ENCODE results near the gene MARCHF10. TPM values are rescaled to one million over a fixed set of nuclear protein-coding genes. Genes with fewer than 3 reads are reported as not detected.
A peak's percentile ranks its signal among the peaks of the same experiment; 100 is the strongest.

MARCHF10 gene
- total RNA-seq, 2 experiments from 2014 or later = not detected

- CTCF ChIA-PET = no interaction called here
- H3K4me3 Mint-ChIP-seq = no peak overlapping the region
- DNase-seq (no peak), ATAC-seq (no peak)
- no peaks in the 10 kb centered on the region for H3K36me3 Mint-ChIP-seq (ENCODE audit: low read depth)
- H3K4me1 Mint-ChIP-seq (ENCODE audit: low read depth) = no peaks in the 10 kb centered on the region
- no peaks in the 10 kb centered on the region for H3K9me3 Mint-ChIP-seq (ENCODE audit: insufficient read depth)
- H3K27me3 Mint-ChIP-seq (ENCODE audit: low read depth) = peaks cover 18% of the 10 kb centered on the region
- POLR2A ChIA-PET = no interaction called here
- H3K27ac Mint-ChIP-seq = no peak overlapping the region
Observed at GRCh38 chr17:62737513-62737912, 70.6 kb downstream of the MARCHF10 start.

DNA sequence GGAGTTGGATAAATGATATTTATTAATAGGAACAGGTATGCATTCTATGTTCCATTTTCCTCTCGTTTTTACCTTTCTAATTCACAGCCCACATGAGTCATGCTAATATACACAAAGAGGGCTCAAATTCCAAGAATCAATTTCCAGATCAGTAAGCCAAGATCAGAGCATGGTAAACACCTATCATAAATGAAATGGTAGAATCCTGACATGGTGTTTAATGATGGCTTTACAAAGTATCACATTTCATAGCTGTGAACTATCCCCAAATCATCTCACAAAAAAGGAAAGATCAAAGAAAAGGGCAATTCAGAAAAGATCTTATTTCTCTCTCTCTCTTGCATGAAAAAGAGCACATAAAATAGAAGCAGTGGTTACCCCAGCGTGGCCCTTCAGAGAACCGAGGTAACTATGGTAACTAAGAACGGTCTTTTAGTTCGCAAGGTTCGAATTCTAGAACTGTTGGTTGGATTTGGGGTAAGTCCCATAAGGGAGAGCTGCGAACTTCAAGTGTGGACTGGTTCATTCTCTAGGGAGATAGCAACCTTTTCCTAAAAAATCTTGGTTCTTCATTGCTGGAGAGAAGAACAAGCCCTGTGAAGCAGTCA is 73.0 kb downstream of the MARCHF10 start:
- Mint-ChIP-seq H3K27me3 (ENCODE audit: low read depth) (peaks cover 24% of the 10 kb centered on the region), H3K9me3 (ENCODE audit: insufficient read depth) (no peaks in the 10 kb centered on the region), H3K27ac (no peak overlapping the region), H3K4me1 (ENCODE audit: low read depth) (no peaks in the 10 kb centered on the region), H3K4me3 (no peak overlapping the region), H3K36me3 (ENCODE audit: low read depth) (no peaks in the 10 kb centered on the region)
- POLR2A ChIA-PET = no interaction called here
- no peak for ATAC-seq
- CTCF ChIA-PET = interaction anchor here (1.0 kb wide), 1 partner anchor 63 kb away, joined by 3 read pairs; no protein-coding TSS in a partner anchor
- DNase-seq = no peak

- ATAC-seq = no peak
- ChIA-PET CTCF (no interaction called here), POLR2A (no interaction called here)
- H3K27ac Mint-ChIP-seq = no peak overlapping the region
- H3K9me3 Mint-ChIP-seq (ENCODE audit: insufficient read depth) = no peaks in the 10 kb centered on the region
- no peak overlapping the region for H3K4me3 Mint-ChIP-seq
- H3K27me3 Mint-ChIP-seq (ENCODE audit: low read depth) = peaks cover 33% of the 10 kb centered on the region
- DNase-seq = no peak
- no peaks in the 10 kb centered on the region for H3K36me3 Mint-ChIP-seq (ENCODE audit: low read depth)
- no peaks in the 10 kb centered on the region for H3K4me1 Mint-ChIP-seq (ENCODE audit: low read depth)
Observed at GRCh38 chr17:62732125-62732524, 76.0 kb downstream of the MARCHF10 start.

DNA sequence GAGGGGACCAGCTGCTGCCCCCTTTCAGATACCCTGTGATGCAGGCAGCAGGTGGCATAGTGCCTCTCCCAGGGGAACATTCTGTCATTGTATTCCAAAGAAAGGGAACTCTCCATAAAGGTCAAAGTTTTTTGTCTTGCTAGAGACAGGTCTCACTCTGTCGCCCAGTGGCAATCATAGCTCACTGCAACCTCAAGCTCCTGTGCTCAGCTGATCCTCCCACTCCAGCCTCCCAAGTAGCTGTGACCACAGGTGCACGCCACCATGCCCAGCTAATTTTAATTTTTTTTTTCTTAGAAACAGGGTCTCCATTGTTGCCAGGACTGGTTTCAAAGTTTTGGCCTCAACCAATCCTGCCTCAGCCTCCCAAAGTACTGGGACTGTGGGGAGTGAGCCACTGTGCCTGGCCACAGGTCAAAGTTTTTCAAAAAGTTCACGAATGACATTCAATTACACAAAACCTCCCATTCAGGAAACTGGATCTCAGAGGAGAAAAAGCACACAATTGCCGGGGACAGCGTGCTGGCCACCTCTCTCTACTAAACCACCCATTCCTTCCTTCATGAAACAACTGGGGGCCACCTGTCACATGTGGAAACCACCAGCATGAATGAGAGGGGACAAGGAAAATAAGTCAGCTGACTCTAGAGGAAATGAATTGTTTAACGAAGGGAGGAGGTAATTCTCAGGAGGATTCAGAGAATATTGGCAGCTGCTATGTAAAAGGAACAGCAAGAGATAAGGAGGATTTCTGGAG is 80.0 kb downstream of the MARCHF10 start:
- Mint-ChIP-seq H3K4me1 (ENCODE audit: low read depth) (peaks cover 20% of the 10 kb centered on the region), H3K4me3 (no peak overlapping the region), H3K27me3 (ENCODE audit: low read depth) (peaks cover 43% of the 10 kb centered on the region), H3K27ac (no peak overlapping the region), H3K36me3 (ENCODE audit: low read depth) (no peaks in the 10 kb centered on the region), H3K9me3 (ENCODE audit: insufficient read depth) (no peaks in the 10 kb centered on the region)
- DNase-seq (no peak), ATAC-seq (no peak)
- CTCF ChIA-PET = interaction anchor here (0.6 to 0.9 kb wide), 3 partner anchors 133 to 846 kb away, joined by 3 read pairs; no protein-coding TSS in a partner anchor
- POLR2A ChIA-PET = no interaction called here

- peaks cover 20% of the 10 kb centered on the region for H3K4me1 Mint-ChIP-seq (ENCODE audit: low read depth)
- POLR2A ChIA-PET = interaction anchor here (0.6 to 1.1 kb wide), 3 partner anchors 37 to 886 kb away, joined by 3 to 5 read pairs (median 3); no protein-coding TSS in a partner anchor
Observed at GRCh38 chr17:62725791-62726249, 82.3 kb downstream of the MARCHF10 start.

DNA sequence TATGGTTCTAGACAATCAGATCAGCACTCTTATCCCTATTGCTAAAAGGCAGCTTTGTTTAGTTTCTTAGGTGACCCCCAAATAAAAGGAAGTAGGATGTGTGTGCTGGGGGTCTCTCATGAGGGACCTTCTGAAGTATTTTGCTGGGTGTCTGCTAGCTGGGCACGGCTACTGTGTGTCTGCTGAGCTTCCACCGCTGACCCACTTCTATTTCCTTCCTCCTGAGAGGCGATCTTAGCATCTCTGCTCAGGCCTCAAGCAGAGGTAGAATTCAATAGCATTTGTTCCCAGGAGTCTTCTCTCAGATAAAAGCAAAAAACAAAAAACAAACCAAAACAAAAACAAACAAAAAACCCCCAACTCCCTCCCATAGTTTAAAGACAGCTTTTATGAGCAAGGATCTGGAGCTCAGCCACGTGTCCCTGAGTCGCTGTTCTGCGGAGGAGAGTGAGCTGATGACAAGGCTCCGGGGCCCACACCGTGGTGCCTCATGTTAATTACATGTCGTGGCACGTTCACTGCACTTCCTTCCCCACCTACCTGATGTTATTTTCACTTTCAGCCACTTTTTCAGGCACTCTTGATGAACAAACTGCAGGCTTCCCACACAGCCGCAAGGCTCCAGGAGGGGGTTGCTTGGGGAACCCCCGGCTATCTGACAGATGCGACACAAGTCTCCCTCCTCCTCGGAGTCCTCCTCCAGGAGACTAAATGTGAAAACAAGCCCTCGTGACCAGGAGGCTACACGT is 83.5 kb downstream of the MARCHF10 start:
- ATAC-seq (peak; percentile 99), DNase-seq (peak; percentile 82)
- peak overlapping the region; percentile 68 for H3K27ac Mint-ChIP-seq
- H3K9me3 Mint-ChIP-seq (ENCODE audit: insufficient read depth) = no peaks in the 10 kb centered on the region
- peaks cover 53% of the 10 kb centered on the region for H3K27me3 Mint-ChIP-seq (ENCODE audit: low read depth)
- no peaks in the 10 kb centered on the region for H3K36me3 Mint-ChIP-seq (ENCODE audit: low read depth)
- peak overlapping the region; percentile 59 for H3K4me3 Mint-ChIP-seq
- CTCF ChIA-PET = interaction anchor here (0.7 to 1.6 kb wide), 6 partner anchors 52 to 1905 kb away, joined by 3 to 6 read pairs (median 3); partner anchors contain the start of gene TANC2
- peaks cover 20% of the 10 kb centered on the region for H3K4me1 Mint-ChIP-seq (ENCODE audit: low read depth)
- POLR2A ChIA-PET = interaction anchor here (0.6 kb wide), 1 partner anchor 484 kb away, joined by 3 read pairs; no protein-coding TSS in a partner anchor

More at GRCh38 chr17:62725791-62726249, 82.3 kb downstream of the MARCHF10 start:
- no peak for ATAC-seq
- DNase-seq = no peak
- Mint-ChIP-seq H3K27me3 (ENCODE audit: low read depth) (peaks cover 47% of the 10 kb centered on the region), H3K36me3 (ENCODE audit: low read depth) (no peaks in the 10 kb centered on the region), H3K27ac (no peak overlapping the region), H3K4me3 (no peak overlapping the region), H3K9me3 (ENCODE audit: insufficient read depth) (no peaks in the 10 kb centered on the region)
- CTCF ChIA-PET = interaction anchor here (0.6 kb wide), 1 partner anchor 112 kb away, joined by 3 read pairs; no protein-coding TSS in a partner anchor

- H3K4me1 Mint-ChIP-seq (ENCODE audit: low read depth) = peaks cover 20% of the 10 kb centered on the region
- H3K36me3 Mint-ChIP-seq (ENCODE audit: low read depth) = no peaks in the 10 kb centered on the region
- no peak overlapping the region for H3K27ac Mint-ChIP-seq
- H3K9me3 Mint-ChIP-seq (ENCODE audit: insufficient read depth) = no peaks in the 10 kb centered on the region
- DNase-seq (no peak), ATAC-seq (no peak)
- CTCF ChIA-PET = interaction anchor here (0.9 to 1.6 kb wide), 4 partner anchors 51 to 683 kb away, joined by 3 to 6 read pairs (median 4); partner anchors contain the start of gene TANC2
- POLR2A ChIA-PET = no interaction called here
- no peak overlapping the region for H3K4me3 Mint-ChIP-seq
- H3K27me3 Mint-ChIP-seq (ENCODE audit: low read depth) = peaks cover 58% of the 10 kb centered on the region
Observed at GRCh38 chr17:62723842-62724241, 84.3 kb downstream of the MARCHF10 start.

DNA sequence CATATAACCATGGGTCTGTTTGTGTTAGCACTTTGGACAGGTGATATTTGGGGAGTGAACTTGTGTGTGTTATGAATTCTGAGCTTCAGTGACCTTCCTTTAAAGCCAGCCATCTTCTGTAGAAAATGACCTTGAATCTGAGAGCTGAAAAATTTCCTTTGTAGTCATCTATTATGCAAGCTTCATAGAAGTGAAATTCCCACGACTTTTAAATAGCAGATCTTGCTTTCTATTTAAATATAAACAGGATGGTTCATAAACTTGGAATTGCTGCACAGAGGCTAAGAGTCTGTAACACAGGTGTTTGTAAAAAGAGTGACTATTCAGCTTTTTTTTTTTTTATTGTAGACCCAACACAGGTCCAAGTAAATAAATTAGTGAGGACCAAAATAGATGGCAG is 85.5 kb downstream of the MARCHF10 start:
- ChIA-PET CTCF (no interaction called here), POLR2A (no interaction called here)
- H3K4me3 Mint-ChIP-seq = no peak overlapping the region
- H3K9me3 Mint-ChIP-seq (ENCODE audit: insufficient read depth) = no peaks in the 10 kb centered on the region
- peaks cover 62% of the 10 kb centered on the region for H3K27me3 Mint-ChIP-seq (ENCODE audit: low read depth)
- ATAC-seq (no peak), DNase-seq (no peak)
- H3K36me3 Mint-ChIP-seq (ENCODE audit: low read depth) = no peaks in the 10 kb centered on the region
- peaks cover 20% of the 10 kb centered on the region for H3K4me1 Mint-ChIP-seq (ENCODE audit: low read depth)
- H3K27ac Mint-ChIP-seq = no peak overlapping the region

DNA sequence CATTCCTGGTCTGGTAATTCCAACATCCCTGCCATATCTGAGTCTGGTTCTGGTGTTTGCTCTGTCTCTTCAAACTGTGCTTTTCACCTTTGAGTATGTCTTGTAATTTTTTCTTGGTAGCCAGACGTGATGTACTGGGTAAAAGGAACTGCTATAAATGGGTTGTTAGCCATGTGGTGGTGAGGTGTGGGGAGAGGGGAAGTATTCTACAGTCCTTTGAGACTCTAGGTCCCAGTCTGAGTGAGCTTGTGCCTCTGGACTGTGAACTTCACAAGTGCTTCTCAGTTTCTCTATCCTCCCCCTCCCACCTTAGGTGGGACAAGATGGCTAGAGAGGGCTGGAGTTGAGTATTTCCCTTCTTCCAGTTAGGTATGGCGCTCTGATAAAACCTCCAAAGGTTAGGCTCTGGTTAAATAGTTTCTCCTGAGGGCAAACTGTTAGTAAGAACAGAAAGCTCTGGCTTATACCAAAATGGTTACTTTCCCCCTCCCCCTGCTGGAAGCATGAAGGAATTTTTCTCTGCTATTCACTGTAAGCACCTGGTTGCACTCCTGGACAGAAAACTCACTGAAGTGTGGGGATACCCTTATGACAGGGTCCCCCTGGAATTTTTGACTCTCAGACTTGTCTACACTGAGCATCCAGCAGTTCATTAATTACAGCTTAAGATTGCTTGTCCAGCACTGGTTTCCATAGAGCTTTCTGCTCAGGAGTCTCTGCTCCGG is 87.8 kb downstream of the MARCHF10 start:
- no peak for ATAC-seq
- Mint-ChIP-seq H3K4me1 (ENCODE audit: low read depth) (peaks cover 18% of the 10 kb centered on the region), H3K27me3 (ENCODE audit: low read depth) (peaks cover 50% of the 10 kb centered on the region), H3K9me3 (ENCODE audit: insufficient read depth) (no peaks in the 10 kb centered on the region), H3K4me3 (no peak overlapping the region), H3K36me3 (ENCODE audit: low read depth) (no peaks in the 10 kb centered on the region), H3K27ac (no peak overlapping the region)
- ChIA-PET POLR2A (no interaction called here), CTCF (interaction anchor here (1.1 kb wide), 1 partner anchor 9 kb away, joined by 3 read pairs; no protein-coding TSS in a partner anchor)
- no peak for DNase-seq

DNA sequence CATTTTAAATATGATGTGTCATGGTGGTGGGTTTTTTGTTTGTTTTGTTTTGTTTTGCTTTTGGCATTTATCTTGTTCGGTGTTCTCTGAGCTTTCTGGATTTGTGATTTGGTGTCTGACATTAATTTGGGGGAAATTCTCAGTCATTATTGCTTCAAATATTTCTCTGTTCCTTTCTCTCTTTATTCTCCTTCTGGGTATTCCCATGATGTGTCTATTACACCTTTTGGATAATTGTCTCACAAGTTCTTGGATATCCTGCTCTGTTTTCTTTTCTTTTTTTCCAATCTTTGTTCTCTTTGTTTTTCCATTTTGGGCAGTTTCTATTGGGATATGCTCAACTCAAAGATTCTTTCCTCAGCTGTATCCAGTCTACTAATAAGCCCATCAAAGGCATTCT is 88.5 kb downstream of the MARCHF10 start:
- peaks cover 11% of the 10 kb centered on the region for H3K4me1 Mint-ChIP-seq (ENCODE audit: low read depth)
- DNase-seq = no peak
- peaks cover 46% of the 10 kb centered on the region for H3K27me3 Mint-ChIP-seq (ENCODE audit: low read depth)
- ChIA-PET POLR2A (no interaction called here), CTCF (no interaction called here)
- no peaks in the 10 kb centered on the region for H3K9me3 Mint-ChIP-seq (ENCODE audit: insufficient read depth)
- no peaks in the 10 kb centered on the region for H3K36me3 Mint-ChIP-seq (ENCODE audit: low read depth)
- H3K4me3 Mint-ChIP-seq = no peak overlapping the region
- ATAC-seq = no peak
- H3K27ac Mint-ChIP-seq = no peak overlapping the region

DNA sequence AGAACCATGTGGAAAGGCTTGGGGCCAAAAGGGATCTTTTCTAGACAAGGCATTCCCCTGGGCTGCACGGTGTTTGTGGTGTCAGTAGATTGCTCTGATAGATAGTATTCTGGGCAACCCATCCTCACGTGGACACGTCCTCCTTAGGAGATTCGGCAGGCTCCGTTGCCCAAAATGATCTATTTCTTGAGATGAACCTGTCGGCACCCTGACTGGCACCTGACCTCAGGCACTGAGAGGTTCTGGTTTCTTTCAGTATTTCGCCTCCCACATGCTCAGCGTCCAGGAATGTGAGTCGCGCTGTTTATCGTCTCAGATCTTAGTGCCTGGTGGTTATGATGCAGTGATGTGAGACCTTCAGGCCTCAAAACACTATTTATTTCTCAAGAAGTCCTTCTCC is 89.7 kb downstream of the MARCHF10 start:
- Mint-ChIP-seq H3K4me1 (ENCODE audit: low read depth) (no peaks in the 10 kb centered on the region), H3K27me3 (ENCODE audit: low read depth) (peaks cover 38% of the 10 kb centered on the region), H3K36me3 (ENCODE audit: low read depth) (no peaks in the 10 kb centered on the region), H3K4me3 (no peak overlapping the region), H3K9me3 (ENCODE audit: insufficient read depth) (no peaks in the 10 kb centered on the region), H3K27ac (no peak overlapping the region)
- ATAC-seq (no peak), DNase-seq (no peak)
- POLR2A ChIA-PET = no interaction called here
- CTCF ChIA-PET = no interaction called here
